Right forelimb (tissue), 1 donor: ENCODE measurements around the gene STYK1.

Experiments
- DNase-seq: peaks from one replicate; pipeline ENCODE4 v3.0.0-alpha.2; 2018

Gene STYK1

GRCh38 chr12:10673659-10674384 lies at the start of gene STYK1:
STYK1 (minus strand) TSS chr12:10674052; CDS start chr12:10634618, 39,434 bp downstream.
- peak; percentile 59 for DNase-seq

GRCh38 chr12:10722905-10723746 lies 49.3 kb upstream of the STYK1 start, which contains the start of gene YBX3:
YBX3 (minus strand) TSS chr12:10723323; CDS start chr12:10723111, 212 bp downstream.
- DNase-seq: peak; percentile 91

- no peak for DNase-seq
Measured at GRCh38 chr12:10722502-10722904, 48.7 kb upstream of the STYK1 start.

GRCh38 chr12:10721651-10722501 lies 48.0 kb upstream of the STYK1 start:
- DNase-seq: peak; percentile 90

GRCh38 chr12:10720974-10721650 lies 47.3 kb upstream of the STYK1 start:
- DNase-seq: no peak

GRCh38 chr12:10719482-10719881 lies 45.6 kb upstream of the STYK1 start:
- no peak for DNase-seq

GRCh38 chr12:10718279-10718821 lies 44.5 kb upstream of the STYK1 start:
- no peak for DNase-seq

GRCh38 chr12:10717410-10717809 lies 43.6 kb upstream of the STYK1 start:
- DNase-seq: no peak

GRCh38 chr12:10716704-10717315 lies 43.0 kb upstream of the STYK1 start:
- peak; percentile 70 for DNase-seq

- no peak for DNase-seq
Measured at GRCh38 chr12:10716277-10716676, 42.4 kb upstream of the STYK1 start.

GRCh38 chr12:10715491-10715890 lies 41.6 kb upstream of the STYK1 start:
- no peak for DNase-seq

GRCh38 chr12:10709808-10710207 lies 36.0 kb upstream of the STYK1 start:
- DNase-seq: no peak

GRCh38 chr12:10708862-10709261 lies 35.0 kb upstream of the STYK1 start:
- DNase-seq: no peak

GRCh38 chr12:10705655-10706054 lies 31.8 kb upstream of the STYK1 start:
- DNase-seq: no peak

GRCh38 chr12:10701843-10702242 lies 28.0 kb upstream of the STYK1 start:
- no peak for DNase-seq

- DNase-seq: no peak
Measured at GRCh38 chr12:10701131-10701681, 27.4 kb upstream of the STYK1 start.

- no peak for DNase-seq
Measured at GRCh38 chr12:10700581-10700980, 26.7 kb upstream of the STYK1 start.

- DNase-seq: no peak
Measured at GRCh38 chr12:10697862-10698261, 24.0 kb upstream of the STYK1 start.

GRCh38 chr12:10697156-10697555 lies 23.3 kb upstream of the STYK1 start:
- no peak for DNase-seq

- DNase-seq: no peak
Measured at GRCh38 chr12:10690906-10691305, 17.1 kb upstream of the STYK1 start.

GRCh38 chr12:10689146-10689545 lies 15.3 kb upstream of the STYK1 start:
- DNase-seq: no peak
